ENCODE results near the gene PALD1. TPM values are rescaled to one million over a fixed set of nuclear protein-coding genes. Genes with fewer than 3 reads are reported as not detected.

PALD1 gene
- total and polyA plus RNA-seq, 2 donors (not counting 1 experiment from before 2014, with no cell fraction given) = 0.09 to 0.33 TPM

DNA sequence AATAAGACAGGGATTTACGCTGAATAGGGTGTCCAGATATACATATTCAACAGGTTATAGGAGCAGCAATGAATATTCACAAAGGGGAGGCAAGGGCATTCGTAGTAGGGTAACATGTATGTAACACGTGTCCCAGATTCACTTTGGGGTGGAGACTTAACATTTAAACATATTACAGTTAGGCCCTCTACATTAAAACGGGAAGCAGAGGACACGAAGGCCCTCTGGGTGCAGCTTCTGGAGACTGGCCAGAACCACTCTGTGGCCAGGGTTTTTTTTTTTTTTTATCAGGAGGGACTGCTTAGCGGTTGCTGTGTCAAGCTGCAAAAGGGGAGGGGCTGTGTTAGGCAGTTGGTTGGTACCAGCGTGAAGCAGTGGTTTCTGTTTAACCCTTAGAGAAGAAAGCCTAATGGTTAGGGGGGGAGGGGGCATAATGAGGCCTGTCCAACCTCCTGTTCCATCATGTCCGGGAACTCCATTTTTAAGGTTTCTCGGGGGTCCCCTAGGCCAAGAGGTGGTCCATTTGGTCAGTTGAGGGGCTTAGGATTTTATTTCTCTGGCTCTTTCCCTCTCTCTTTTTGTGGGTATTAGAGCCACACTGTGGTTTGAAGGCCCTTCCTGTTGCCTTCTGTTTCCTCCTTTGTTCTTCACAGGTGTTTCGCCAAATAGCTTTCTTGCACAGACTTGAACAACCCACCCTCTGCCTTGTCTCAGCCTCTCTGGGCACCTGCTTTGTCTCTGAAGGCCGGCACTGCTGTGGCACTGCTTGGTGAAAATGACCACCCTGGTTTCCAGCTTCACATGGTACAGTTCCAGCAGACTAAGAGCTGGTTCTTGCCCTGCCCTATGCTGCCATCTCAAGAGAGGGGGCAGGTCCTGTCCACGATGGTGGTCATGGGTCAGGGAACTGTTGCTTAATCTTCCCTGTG, 97.6 kb downstream of the PALD1 start:
- H2AFZ ChIP-seq (ENCODE audit: low read length) = no peak overlapping the region
- H3K27ac ChIP-seq (ENCODE audit: insufficient read depth, low read length) = no peak overlapping the region
- no peak overlapping the region for H3K4me2 ChIP-seq (ENCODE audit: extremely low read depth, insufficient read depth, low read length)
- DNase-seq (ENCODE audit: low read depth in 2 of 2) = peak; percentile 66 to 80
- H3K4me3 ChIP-seq (replicated peaks in 1 of 4; ENCODE audit: control extremely low read depth in 1 of 4, insufficient read depth in 1 of 4, low read depth in 3 of 4, low read length in 4 of 4) = no peak overlapping the region
- no peaks in the 10 kb centered on the region for H3K9me3 ChIP-seq (ENCODE audit: control insufficient read depth, insufficient read depth, low read depth, low read length)
- H4K20me1 ChIP-seq (ENCODE audit: control insufficient read depth, extremely low read depth, insufficient read depth, low read length) = no peaks in the 10 kb centered on the region
- H3K36me3 ChIP-seq (ENCODE audit: control insufficient read depth, insufficient read depth, low read length) = no peaks in the 10 kb centered on the region
- TF ChIP-seq EZH2 (IDR thresholded peaks at IDR 0.05; ENCODE audit: low read length, missing control alignments) = no peak
- TF ChIP-seq, protein P1, sequence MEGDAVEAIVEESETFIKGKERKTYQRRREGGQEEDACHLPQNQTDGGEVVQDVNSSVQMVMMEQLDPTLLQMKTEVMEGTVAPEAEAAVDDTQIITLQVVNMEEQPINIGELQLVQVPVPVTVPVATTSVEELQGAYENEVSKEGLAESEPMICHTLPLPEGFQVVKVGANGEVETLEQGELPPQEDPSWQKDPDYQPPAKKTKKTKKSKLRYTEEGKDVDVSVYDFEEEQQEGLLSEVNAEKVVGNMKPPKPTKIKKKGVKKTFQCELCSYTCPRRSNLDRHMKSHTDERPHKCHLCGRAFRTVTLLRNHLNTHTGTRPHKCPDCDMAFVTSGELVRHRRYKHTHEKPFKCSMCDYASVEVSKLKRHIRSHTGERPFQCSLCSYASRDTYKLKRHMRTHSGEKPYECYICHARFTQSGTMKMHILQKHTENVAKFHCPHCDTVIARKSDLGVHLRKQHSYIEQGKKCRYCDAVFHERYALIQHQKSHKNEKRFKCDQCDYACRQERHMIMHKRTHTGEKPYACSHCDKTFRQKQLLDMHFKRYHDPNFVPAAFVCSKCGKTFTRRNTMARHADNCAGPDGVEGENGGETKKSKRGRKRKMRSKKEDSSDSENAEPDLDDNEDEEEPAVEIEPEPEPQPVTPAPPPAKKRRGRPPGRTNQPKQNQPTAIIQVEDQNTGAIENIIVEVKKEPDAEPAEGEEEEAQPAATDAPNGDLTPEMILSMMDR (conservative IDR thresholded peaks at IDR 0.05 in 1 of 2, IDR thresholded peaks at IDR 0.05 in 1 of 2; ENCODE audit: low read depth in 1 of 2, low read length in 2 of 2) = no peak
- H3K4me1 ChIP-seq (ENCODE audit: control insufficient read depth, extremely low read depth, insufficient read depth, low read length) = no peaks in the 10 kb centered on the region
- no peaks in the 10 kb centered on the region for H3K27me3 ChIP-seq (ENCODE audit: control insufficient read depth, insufficient read depth, low read length)
- no peak overlapping the region for H3K9ac ChIP-seq (ENCODE audit: insufficient read depth, low read length)
- no peaks in the 10 kb centered on the region for H3K79me2 ChIP-seq (ENCODE audit: control insufficient read depth, insufficient read depth, low read length)

GRCh38 chr10:70576803-70577517, 98.4 kb downstream of the PALD1 start:
- DNase-seq (ENCODE audit: low read depth in 2 of 2) = peak; percentile 30 to 54
- TF ChIP-seq, protein P1 (conservative IDR thresholded peaks at IDR 0.05 in 1 of 2, IDR thresholded peaks at IDR 0.05 in 1 of 2; ENCODE audit: low read depth in 1 of 2, low read length in 2 of 2) = no peak
- TF ChIP-seq EZH2 (IDR thresholded peaks at IDR 0.05; ENCODE audit: low read length, missing control alignments) = no peak
- Histone ChIP-seq H3K79me2 (ENCODE audit: control insufficient read depth, insufficient read depth, low read length) (no peaks in the 10 kb centered on the region), H3K4me1 (ENCODE audit: control insufficient read depth, extremely low read depth, insufficient read depth, low read length) (no peaks in the 10 kb centered on the region), H3K27ac (ENCODE audit: insufficient read depth, low read length) (no peak overlapping the region), H3K9ac (ENCODE audit: insufficient read depth, low read length) (no peak overlapping the region), H3K9me3 (ENCODE audit: control insufficient read depth, insufficient read depth, low read depth, low read length) (no peaks in the 10 kb centered on the region), H3K27me3 (ENCODE audit: control insufficient read depth, insufficient read depth, low read length) (no peaks in the 10 kb centered on the region), H4K20me1 (ENCODE audit: control insufficient read depth, extremely low read depth, insufficient read depth, low read length) (no peaks in the 10 kb centered on the region), H3K4me3 (replicated peaks in 1 of 4; ENCODE audit: control extremely low read depth in 1 of 4, insufficient read depth in 1 of 4, low read depth in 3 of 4, low read length in 4 of 4) (no peak overlapping the region), H2AFZ (ENCODE audit: low read length) (no peak overlapping the region), H3K36me3 (ENCODE audit: control insufficient read depth, insufficient read depth, low read length) (no peaks in the 10 kb centered on the region), H3K4me2 (ENCODE audit: extremely low read depth, insufficient read depth, low read length) (no peak overlapping the region)

DNA sequence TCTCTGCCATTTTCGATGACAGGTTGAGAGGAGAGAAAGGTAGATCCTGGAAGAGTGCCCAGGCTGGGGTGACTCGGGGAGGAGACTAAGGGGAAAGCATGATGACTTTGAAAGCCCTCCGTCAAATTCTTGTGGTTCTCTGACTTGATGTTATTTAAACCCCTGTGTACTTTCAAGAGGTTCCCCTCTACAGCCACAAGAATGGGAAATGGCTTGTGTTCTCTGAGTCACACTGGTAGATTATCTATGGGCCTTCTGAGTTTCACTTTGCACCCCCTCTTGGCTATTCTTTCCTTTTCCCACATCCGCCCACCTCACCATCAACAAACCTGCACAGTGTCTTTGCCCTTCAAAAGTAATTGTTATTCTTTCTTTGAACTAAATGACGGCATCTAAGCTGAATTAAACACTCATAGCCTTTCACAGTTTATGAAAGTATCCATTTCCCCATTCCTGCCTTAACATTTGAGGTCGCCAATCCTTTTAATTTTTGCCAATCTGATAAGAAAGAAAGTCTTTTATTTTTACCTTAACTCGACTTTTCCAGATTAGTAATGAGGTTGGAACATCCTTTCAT, 99.9 kb downstream of the PALD1 start:
- H3K4me2 ChIP-seq (ENCODE audit: extremely low read depth, insufficient read depth, low read length) = no peak overlapping the region
- H3K9ac ChIP-seq (ENCODE audit: insufficient read depth, low read length) = no peak overlapping the region
- peak; percentile 58 to 99 for DNase-seq (ENCODE audit: low read depth in 2 of 2)

More for the DNA sequence above, 99.9 kb downstream of the PALD1 start:
- no peak overlapping the region for H3K27ac ChIP-seq (ENCODE audit: insufficient read depth, low read length)
- TF ChIP-seq, protein P1 (conservative IDR thresholded peaks at IDR 0.05 in 1 of 2, IDR thresholded peaks at IDR 0.05 in 1 of 2; ENCODE audit: low read depth in 1 of 2, low read length in 2 of 2) = no peak
- no peak for TF ChIP-seq EZH2 (IDR thresholded peaks at IDR 0.05; ENCODE audit: low read length, missing control alignments)
- no peaks in the 10 kb centered on the region for H4K20me1 ChIP-seq (ENCODE audit: control insufficient read depth, extremely low read depth, insufficient read depth, low read length)
- H2AFZ ChIP-seq (ENCODE audit: low read length) = no peak overlapping the region
- no peaks in the 10 kb centered on the region for H3K4me1 ChIP-seq (ENCODE audit: control insufficient read depth, extremely low read depth, insufficient read depth, low read length)
- no peaks in the 10 kb centered on the region for H3K36me3 ChIP-seq (ENCODE audit: control insufficient read depth, insufficient read depth, low read length)
- no peaks in the 10 kb centered on the region for H3K9me3 ChIP-seq (ENCODE audit: control insufficient read depth, insufficient read depth, low read depth, low read length)
- no peak overlapping the region for H3K4me3 ChIP-seq (replicated peaks in 1 of 4; ENCODE audit: control extremely low read depth in 1 of 4, insufficient read depth in 1 of 4, low read depth in 3 of 4, low read length in 4 of 4)
- no peaks in the 10 kb centered on the region for H3K27me3 ChIP-seq (ENCODE audit: control insufficient read depth, insufficient read depth, low read length)
- H3K79me2 ChIP-seq (ENCODE audit: control insufficient read depth, insufficient read depth, low read length) = no peaks in the 10 kb centered on the region

All from fibroblast of lung (primary cell).